NCI-H1694 (cell line): Measurements from ENCODE around the gene TRIM32.

Source experiments
- DNase-seq: peaks from one replicate; lab custom pipeline; 2025; lab: John Stamatoyannopoulos, UW

The TRIM32 gene

GRCh38 chr9:116687074-116687753 lies at the start of gene TRIM32:
Gene TRIM32, plus strand, starts transcription at chr9:116687305. Its CDS starts 10,438 bp downstream, at chr9:116697743.
- DNase-seq: peak; percentile 61

DNA sequence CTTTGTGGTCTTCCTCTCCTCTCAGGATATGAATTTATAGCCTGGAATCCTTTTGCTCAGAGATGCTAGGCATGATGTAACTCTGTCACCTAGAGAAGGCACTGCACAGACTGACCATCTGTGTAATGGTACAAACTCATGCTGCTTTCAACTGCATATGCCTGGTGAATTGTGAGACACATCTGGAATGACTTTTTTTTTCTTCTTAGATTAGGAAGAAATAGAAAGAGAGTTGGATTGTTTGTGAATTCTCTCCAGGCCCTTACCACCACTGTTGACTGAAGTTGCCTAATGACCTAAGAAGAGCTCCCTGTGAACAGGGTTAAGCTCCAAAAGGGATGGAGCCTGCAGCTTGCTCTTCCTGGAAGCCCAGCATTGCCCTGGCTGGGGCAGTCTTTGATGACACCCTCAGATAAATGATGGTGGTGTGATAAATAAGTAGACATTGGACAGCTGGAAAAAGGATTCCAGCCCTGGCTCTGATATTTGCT lies 47.8 kb upstream of the TRIM32 start:
- DNase-seq: no peak

GRCh38 chr9:116641292-116642059 lies 45.6 kb upstream of the TRIM32 start:
- DNase-seq: no peak

GRCh38 chr9:116643691-116644090 lies 43.4 kb upstream of the TRIM32 start:
- no peak for DNase-seq

- DNase-seq: no peak
Observed at GRCh38 chr9:116644091-116644688, 42.9 kb upstream of the TRIM32 start.

- DNase-seq: no peak
Observed at GRCh38 chr9:116646661-116647514, 40.2 kb upstream of the TRIM32 start.

GRCh38 chr9:116647515-116647809 lies 39.6 kb upstream of the TRIM32 start:
- DNase-seq: no peak

DNA sequence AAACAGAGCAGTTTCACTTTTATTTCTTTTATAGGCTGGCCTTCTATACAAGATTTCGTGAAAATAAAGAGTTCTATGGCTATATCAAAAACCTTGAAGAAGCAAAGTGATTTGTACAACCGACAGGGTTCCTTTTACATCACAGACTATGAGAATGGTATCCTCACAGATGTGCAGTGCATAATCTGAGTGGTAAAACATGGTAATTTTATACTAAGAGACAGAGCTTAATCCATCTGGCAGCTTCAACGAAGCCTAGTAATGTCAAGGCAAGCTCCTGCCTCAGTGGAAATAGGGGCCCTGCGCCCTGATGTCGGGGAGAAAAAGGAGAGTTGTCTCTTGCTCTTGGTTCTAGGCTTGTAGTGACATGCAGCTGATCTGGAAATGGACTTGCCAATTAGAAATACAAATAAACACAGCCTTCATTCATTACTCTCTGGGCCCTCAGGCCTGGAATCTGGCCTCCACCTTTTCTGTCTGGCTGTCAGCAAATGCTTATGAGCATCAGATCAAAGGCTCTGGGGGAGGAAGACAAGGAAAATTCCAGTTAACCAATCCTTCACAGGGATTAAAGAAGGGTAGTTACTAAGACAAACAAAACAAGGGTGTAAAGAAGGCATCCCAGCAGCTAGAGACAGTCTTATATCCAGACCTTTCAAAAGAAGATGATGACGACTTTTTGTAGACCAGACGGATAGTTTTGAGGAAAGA lies 33.6 kb upstream of the TRIM32 start:
- no peak for DNase-seq

GRCh38 chr9:116654059-116654355 lies 33.1 kb upstream of the TRIM32 start:
- DNase-seq: no peak

- no peak for DNase-seq
Observed at GRCh38 chr9:116656501-116656971, 30.6 kb upstream of the TRIM32 start.

GRCh38 chr9:116656977-116657376 lies 30.1 kb upstream of the TRIM32 start:
- no peak for DNase-seq

GRCh38 chr9:116658265-116658664 lies 28.8 kb upstream of the TRIM32 start:
- DNase-seq: no peak

GRCh38 chr9:116661037-116661954 lies 25.8 kb upstream of the TRIM32 start:
- DNase-seq: peak; percentile 51

DNA sequence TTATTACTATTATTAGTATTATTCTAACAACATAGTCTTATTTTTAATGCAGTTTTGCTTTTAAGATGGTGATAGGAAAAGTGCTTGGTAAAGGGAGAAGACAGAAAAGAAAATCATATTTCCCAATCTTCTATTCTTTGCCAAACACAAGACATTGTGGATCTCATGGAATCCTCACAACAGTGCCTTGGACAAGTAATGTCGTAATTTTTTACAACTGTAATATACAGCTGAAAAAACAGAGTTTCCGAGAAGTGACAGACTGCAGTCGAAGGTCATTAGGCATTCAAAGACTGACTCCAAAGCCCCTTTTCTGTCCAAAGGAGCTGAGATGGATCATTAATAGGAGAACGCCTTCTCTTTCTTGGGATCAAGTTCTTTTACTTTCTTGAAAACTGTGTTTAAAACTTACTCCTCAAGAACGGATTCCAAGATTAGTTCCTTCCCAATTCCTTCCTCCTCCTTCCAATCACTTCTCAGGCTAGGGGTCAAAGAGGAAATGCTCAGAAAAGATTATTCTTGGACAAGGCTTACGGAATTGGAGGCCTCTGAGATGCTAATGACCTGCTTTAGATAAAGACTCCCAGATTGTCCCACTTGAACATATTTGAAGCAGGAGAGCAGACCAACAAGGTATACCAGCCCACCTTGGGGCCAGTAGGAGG lies 24.3 kb upstream of the TRIM32 start:
- DNase-seq: no peak

DNA sequence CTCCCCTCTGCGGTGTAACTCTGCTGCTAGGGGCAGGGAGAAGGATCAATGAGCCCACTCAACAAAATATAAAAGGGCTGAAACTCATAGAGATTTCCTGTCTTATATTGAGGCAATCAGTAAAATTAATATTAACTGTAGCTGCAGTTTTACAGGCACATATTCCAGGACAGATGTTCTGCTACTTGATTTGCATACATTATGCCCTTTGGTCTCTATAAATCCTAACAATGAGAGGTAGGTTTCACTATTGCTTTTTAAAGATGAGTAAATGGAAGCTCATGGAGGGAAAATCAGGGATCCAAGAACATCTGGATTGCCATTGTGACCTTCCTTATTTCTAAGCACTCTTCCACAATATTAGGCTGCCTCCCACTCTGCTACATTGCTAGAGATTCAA lies 23.5 kb upstream of the TRIM32 start:
- no peak for DNase-seq

DNA sequence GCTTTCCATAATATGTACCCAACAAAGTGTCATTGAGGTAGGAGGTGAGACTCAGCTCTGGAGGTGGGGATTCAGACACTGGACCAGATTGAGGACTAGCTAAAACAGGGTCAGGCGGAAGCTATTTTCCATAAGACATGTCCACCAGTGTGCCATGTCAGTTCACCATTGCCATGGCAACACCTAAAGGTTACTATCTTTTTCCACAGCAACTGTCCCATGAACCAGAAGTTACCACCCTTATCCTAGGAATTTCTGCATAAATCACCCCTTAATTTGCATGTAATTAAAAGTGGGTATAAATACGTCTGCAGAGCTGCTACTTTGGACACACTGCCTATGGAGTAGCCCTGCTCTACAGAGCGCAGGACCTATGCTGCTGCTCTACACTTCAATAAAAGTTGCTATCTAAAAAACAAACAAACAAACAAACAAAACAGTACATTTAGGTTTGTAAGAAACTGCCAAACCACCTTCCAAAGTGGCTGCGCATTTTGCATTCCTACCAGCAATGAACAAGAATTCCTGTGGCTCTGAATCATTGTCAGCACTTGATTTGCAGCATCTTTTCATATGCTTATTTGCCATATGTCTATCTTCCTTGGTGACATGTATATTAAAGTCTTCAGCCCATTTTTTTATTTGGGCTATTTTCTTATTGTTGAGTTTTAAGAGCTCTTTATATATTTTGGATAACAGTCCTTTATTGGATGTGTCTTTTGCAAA lies 18.0 kb upstream of the TRIM32 start:
- DNase-seq: no peak

GRCh38 chr9:116671605-116672004 lies 15.5 kb upstream of the TRIM32 start:
- DNase-seq: no peak

DNA sequence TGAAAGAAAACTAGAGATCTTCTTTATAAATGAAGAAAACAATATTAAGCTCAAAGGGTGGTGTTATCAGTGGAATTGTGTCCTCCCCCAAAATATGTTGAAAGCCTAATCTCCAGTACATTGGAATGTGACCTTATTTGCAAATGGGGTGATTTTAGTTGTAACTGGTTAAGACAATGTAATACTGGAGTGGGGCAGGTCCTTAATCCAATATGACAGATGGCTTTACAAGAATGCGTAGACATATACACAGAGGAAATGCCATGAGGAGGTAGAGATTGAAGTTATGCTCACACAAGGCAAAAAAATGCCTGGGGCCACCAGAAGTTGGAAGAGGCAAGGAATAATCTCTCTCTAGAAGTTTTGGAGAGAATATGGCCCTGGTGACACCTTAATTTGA lies 13.7 kb upstream of the TRIM32 start:
- no peak for DNase-seq

GRCh38 chr9:116674210-116674980 lies 12.7 kb upstream of the TRIM32 start:
- no peak for DNase-seq
